Measurements from ENCODE around the gene PRSS53. TPM values are rescaled to one million over a fixed set of nuclear protein-coding genes. Genes with fewer than 3 reads are reported as not detected.
"Not testable (repeated sequence)": the region's sequence is repeated elsewhere in the genome, so short reads cannot be mapped to it uniquely, and the experiment has no call there.

Gene PRSS53
- 1 to 10 TPM in 2 of 4 donors, under 1 TPM in 2; 0.63 to 2.2 (median 1.3) TPM for total RNA-seq

DNA sequence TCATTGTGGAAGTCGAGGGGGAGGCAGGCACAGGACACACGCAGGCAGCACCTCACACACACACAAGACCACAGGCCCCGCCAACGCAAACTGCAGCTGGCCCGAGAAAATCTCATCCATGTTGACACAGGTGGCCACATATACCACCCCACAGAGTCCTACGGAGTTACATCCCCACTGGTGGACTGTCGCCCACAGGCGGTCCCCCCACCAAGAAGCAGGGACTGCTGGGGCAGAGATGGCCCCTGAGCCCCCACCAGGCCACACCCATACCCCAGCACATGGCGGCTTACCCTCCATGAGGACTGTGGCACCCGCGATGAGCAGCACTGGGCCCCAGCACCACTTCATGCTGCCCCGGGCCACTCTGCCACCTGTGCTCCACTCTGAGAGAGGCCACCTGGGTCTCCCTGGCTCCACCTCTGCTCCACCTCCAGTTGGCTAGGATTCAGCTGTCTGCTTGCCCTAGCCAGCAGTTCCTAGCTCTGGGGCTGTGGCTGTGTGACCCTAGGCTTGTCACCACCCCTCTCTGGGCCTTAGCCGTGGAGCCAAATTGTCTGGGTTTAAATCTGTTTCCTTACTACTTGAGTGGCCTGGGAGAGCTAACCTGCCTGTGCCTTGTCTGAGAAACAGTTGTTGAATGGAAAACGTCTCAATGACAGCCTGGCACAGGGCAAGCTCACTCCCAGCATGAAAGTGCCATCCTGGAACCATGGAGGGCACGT, at the start of gene PRSS53:
Gene PRSS53, minus strand, starts transcription at position 485 of the 725 bp plus-strand sequence. Its CDS starts 134 bp downstream, at position 351.
- TF ChIP-seq, protein P1, sequence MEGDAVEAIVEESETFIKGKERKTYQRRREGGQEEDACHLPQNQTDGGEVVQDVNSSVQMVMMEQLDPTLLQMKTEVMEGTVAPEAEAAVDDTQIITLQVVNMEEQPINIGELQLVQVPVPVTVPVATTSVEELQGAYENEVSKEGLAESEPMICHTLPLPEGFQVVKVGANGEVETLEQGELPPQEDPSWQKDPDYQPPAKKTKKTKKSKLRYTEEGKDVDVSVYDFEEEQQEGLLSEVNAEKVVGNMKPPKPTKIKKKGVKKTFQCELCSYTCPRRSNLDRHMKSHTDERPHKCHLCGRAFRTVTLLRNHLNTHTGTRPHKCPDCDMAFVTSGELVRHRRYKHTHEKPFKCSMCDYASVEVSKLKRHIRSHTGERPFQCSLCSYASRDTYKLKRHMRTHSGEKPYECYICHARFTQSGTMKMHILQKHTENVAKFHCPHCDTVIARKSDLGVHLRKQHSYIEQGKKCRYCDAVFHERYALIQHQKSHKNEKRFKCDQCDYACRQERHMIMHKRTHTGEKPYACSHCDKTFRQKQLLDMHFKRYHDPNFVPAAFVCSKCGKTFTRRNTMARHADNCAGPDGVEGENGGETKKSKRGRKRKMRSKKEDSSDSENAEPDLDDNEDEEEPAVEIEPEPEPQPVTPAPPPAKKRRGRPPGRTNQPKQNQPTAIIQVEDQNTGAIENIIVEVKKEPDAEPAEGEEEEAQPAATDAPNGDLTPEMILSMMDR (IDR thresholded peaks at IDR 0.05), result no peak
- ATAC-seq (ENCODE audit: low FRiP score) (no peak), DNase-seq (ENCODE audit: low spot score) (no peak)

DNA sequence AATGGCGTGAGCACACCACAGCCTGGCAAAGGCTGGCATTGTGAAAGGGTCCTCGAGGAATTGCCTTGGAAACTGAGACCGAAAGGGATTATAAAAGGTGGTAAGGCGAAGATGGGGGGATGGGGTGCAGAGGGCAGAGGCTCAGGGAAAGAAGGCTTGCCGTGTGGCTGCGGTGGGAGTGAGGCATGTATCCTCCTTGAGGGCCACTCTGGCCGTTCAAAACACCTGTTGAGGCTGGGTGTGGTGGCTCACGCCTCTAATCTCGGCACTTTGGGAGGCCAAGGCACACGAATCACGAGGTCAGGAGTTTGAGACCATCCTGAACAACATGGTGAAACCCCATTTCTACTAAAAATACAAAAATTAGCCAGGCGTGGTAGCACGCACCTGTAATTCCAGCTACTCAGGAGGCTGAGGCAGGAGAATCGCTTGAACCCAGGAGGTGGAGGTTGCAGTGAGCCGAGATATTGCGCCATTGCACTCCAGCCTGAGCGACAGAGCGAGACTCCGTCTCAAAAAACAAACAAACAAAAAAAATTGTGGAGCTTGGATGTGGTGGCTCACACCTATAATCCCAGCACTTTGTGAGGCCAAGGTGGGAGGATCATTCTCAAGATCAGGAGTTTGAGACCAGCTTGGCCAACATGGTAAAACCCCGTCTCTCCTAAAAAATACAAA, 48.2 kb upstream of the PRSS53 start:
- not testable (repeated sequence) for DNase-seq (ENCODE audit: low spot score); ATAC-seq (ENCODE audit: low FRiP score)

DNA sequence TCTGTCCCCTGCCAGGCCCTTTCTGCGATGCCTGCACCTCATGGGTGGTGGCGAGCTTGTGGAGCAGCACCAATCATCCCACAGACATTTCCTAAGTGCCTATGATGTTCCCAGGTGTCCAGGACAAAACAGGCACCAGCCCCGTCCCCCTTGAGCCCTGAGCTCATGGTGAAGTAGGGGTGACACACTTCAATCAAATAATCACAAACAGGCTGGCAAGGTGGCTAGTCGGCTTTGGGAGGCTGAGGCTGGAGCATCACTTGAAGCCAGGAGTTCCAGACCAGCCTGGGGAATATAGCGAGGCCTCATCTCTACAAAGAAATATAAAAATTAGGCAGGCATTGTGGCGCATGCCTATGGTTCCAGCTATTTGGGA, 47.5 kb upstream of the PRSS53 start:
- DNase-seq (ENCODE audit: low spot score), result no peak
- TF ChIP-seq, protein P1 (IDR thresholded peaks at IDR 0.05), result no peak
- no peak for ATAC-seq (ENCODE audit: low FRiP score)

DNA sequence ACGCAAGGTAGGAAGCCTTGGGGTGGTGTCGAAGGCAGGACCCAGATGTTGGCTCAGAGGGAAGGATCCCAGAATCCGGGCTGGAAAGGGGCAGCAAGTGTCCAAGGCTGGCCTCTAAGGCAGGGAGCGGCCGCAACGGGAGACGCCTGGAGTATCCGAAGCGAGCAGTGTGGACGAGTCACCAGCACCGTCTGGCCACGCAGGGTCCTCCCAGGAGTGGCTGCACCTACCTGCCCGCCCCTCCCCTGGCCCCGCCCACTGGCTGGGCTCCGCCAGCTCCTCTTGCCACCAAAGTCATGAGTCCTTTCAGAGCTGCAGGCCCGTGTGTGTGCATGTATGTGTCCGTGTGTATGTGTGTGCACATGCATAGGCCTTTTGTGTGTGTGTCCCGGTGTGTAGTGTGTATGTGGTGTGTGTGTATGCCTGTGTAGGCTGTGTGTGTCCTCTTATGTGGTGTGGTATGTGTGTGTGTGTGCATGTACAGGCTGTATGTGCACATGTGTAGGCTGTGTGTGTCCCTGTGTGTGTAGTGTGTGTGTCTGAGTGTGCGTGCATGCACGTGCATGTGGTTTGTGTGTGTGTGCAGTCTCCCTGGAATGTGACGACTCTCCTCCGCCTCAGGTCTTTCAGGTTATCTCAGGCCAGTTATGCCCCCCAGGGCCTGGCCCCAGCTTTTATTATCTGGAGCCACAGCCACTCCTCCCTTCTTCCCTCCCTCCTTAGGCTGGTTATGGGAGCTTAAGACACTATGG, 47.0 kb upstream of the PRSS53 start, which contains the start of gene PRSS8:
Gene PRSS8, minus strand, starts transcription at position 193 of the 752 bp plus-strand sequence. CDS start 229 bp downstream, outside the sequence.
- DNase-seq (ENCODE audit: low spot score) (no peak), ATAC-seq (ENCODE audit: low FRiP score) (no peak)
- TF ChIP-seq, protein P1 (IDR thresholded peaks at IDR 0.05), result no peak

DNA sequence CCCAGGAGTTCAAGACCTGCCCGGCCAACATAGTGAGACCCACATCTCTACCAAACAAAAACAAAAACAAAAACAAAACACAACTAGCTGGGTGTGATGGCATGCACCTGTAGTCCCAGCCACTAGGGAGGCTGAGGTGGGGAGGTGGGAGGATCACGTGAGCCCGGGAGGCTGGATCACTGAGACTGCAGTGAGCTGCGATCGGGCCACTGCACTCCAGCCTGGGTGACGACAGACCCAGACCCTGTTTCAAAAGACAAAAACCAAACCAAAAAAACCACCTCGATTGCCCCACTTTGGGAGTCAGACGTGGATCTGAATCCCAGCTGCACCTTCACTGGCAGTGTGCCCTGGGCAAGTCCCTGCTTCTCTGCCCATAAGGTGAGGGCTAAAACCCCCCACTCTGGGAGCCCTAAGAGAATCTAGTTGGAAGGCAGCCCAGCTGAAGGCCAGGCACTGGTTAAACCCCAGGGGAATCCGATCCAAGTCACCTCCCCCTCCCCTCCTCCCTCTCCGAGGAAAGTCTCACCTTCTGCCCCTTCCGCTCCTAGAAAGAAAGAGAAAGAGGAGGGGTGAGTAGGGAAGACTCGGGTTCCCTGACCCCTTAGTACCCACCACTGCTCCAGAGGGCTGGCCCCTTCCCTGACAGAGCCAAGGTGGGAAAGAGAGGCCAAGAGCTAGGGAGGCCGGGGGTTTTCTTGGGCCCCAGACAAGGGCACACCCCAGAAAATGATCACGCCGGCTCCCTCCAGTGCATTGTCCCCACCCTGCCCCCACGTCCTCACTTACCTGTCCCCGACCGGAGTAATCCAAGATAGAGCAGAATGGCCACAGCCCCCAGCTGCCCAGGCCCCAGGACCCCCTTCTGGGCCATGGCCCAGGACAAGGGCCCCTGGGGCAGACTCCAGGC, 46.1 kb upstream of the PRSS53 start:
- TF ChIP-seq, protein P1 (IDR thresholded peaks at IDR 0.05), result no peak
- ATAC-seq (ENCODE audit: low FRiP score), result no peak
- no peak for DNase-seq (ENCODE audit: low spot score)

DNA sequence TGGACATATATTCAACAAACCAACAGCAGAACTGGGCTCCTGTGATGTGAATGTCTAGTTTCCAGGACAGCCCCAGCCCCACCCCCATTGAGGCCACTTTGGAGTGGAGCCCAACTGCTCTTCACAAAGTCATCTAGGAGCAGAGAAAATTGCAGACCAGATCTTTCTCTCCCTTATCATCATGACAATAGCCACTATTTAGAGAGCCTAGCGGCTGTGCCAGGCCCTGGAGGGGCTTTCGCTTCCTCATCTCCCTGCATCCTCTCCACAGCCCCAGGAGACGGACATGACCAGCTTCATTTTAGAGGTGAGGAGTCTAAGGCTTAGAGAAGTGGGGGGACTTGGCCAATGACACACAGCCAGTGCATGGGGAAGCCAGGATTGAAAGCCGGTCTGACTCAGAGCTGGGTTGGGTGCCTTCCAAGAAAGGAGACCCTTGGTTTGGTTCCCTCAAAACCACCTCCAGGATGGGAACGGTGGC, 45.4 kb upstream of the PRSS53 start:
- TF ChIP-seq, protein P1 (IDR thresholded peaks at IDR 0.05), result no peak
- DNase-seq (ENCODE audit: low spot score) (no peak), ATAC-seq (ENCODE audit: low FRiP score) (no peak)
